GM12878 (cell line): ENCODE data around the gene CREB3. TPM values are rescaled to one million over a fixed set of nuclear protein-coding genes. Genes with fewer than 3 reads are reported as not detected.

Experiments
- ATAC-seq: fragments of 200-7000 bp; cut with Tn5 transposase; 3 replicates; pipeline ENCODE4 v1.9.1; 2020; ENCODE audit warnings: mild to moderate bottlenecking, moderate library complexity
- BruUV-seq: library from RNA; stranded (reverse); fragments of 400-500 nt; replicated peaks from 2 replicates; lab custom pipeline; 2021; lab: Mats Ljungman, UMichigan
- CTCF ChIA-PET: fragments of 300-600 bp; sonication (Branson Sonifier 250); formaldehyde crosslinking; extraction: SDS; loops from one replicate; lab custom pipeline; 2021; ENCODE audit warnings: inconsistent platforms; lab: Yijun Ruan, JAX
- POLR2A ChIA-PET: fragments of 350-600 bp; formaldehyde crosslinking; extraction: SDS; loops from one replicate; lab custom pipeline; 2021; ENCODE audit warnings: inconsistent platforms; lab: Charles Lee
- RAD21 ChIA-PET: fragments of 300-600 bp; sonication (Branson Sonifier 250); formaldehyde crosslinking; loops from one replicate; lab custom pipeline; 2023; ENCODE audit warnings: antibody characterized with exemption; ENCODE audit not compliant: unreplicated experiment; lab: Charles Lee
- SMC1A ChIA-PET: fragments of 300-600 bp; sonication (Branson Sonifier 250); formaldehyde crosslinking; loops from one replicate; lab custom pipeline; 2023; ENCODE audit not compliant: unreplicated experiment, uncharacterized antibody; lab: Charles Lee
- DNase-seq: peaks from one replicate; pipeline ENCODE4 v3.0.0-alpha.2; 2011; ENCODE audit warnings: low read depth, low spot score
- FAIRE-seq: peaks from 3 replicates; lab custom pipeline; 2011; peaks lifted over from hg19 to GRCh38; lab: Jason Lieb, UNC
- H2AFZ ChIP-seq: 2 replicates; pipeline ENCODE4 v1.6.0; 2011; ENCODE audit warnings: low read depth, low read length, control low read depth; ENCODE audit not compliant: control insufficient read depth
- H3K27ac ChIP-seq: 2 replicates; pipeline ENCODE4 v1.5.1; 2011; ENCODE audit warnings: control low read depth; ENCODE audit not compliant: control insufficient read depth, insufficient read depth
- H3K27me3 ChIP-seq, 2 experiments: replicated peaks in 1 of 2; 2 replicates each; pipeline versions ENCODE4 v1.6.0 to v1.6.1; 2011; ENCODE audit warnings: low read length in 1 of 2; ENCODE audit not compliant: control insufficient read depth in 2 of 2, insufficient read depth in 2 of 2
- H3K36me3 ChIP-seq, 2 experiments: 2 replicates each; pipeline ENCODE4 v1.5.1; 2011; ENCODE audit warnings: low read length in 1 of 2; ENCODE audit not compliant: control insufficient read depth in 2 of 2, insufficient read depth in 2 of 2
- H3K4me1 ChIP-seq: 2 replicates; pipeline ENCODE4 v1.6.1; 2011; ENCODE audit warnings: mild to moderate bottlenecking, low read length, moderate library complexity, mixed read lengths; ENCODE audit not compliant: control insufficient read depth, insufficient read depth
- H3K4me2 ChIP-seq: 2 replicates; pipeline ENCODE4 v1.6.0; 2011; ENCODE audit warnings: control low read depth; ENCODE audit not compliant: control insufficient read depth, insufficient read depth
- H3K4me3 ChIP-seq: fragments of 200-600 bp; sonication (generic); 2 replicates; pipeline ENCODE4 v1.5.1; 2016
- H3K79me2 ChIP-seq: 2 replicates; pipeline ENCODE4 v1.6.0; 2011; ENCODE audit warnings: low read length; ENCODE audit not compliant: control insufficient read depth, insufficient read depth
- H3K9ac ChIP-seq: 2 replicates; pipeline ENCODE4 v1.8.0; 2011; ENCODE audit warnings: low read length, control low read depth, mixed read lengths; ENCODE audit not compliant: control insufficient read depth, insufficient read depth
- H3K9me3 ChIP-seq: replicated peaks from 3 replicates; pipeline ENCODE4 v1.5.1; 2011; ENCODE audit warnings: mild to moderate bottlenecking, low read length; ENCODE audit not compliant: control insufficient read depth, insufficient read depth
- H4K20me1 ChIP-seq: 2 replicates; pipeline ENCODE4 v1.6.0; 2011; ENCODE audit not compliant: control insufficient read depth, insufficient read depth
- BACH1 ChIP-seq: fragments of 450-650 bp; IDR thresholded peaks from 2 replicates; pipeline ENCODE4 v1.6.1; 2017; ENCODE audit warnings: mild to moderate bottlenecking, borderline replicate concordance
- BHLHE40 ChIP-seq, 2 experiments: fragments of 450-650 bp in 1 of 2; IDR thresholded peaks; 2 replicates each; pipeline ENCODE4 v1.6.1; 2011 to 2017; ENCODE audit warnings: low read depth in 2 of 2, borderline replicate concordance in 1 of 2, improper control_type of control experiment in 1 of 2, low read length in 1 of 2, mild to moderate bottlenecking in 1 of 2
- CBX5 ChIP-seq: sonication (generic); IDR thresholded peaks from 2 replicates; pipeline ENCODE4 v1.6.1; 2016; ENCODE audit warnings: low read depth, moderate library complexity, mild to moderate bottlenecking, inconsistent platforms
- CEBPB ChIP-seq, 2 experiments: fragments of 150-350 bp in 1 of 2; IDR thresholded peaks; 2 replicates each; pipeline ENCODE4 v1.6.1; 2012 to 2014; ENCODE audit warnings: low read depth in 2 of 2, low read length in 2 of 2, borderline replicate concordance in 1 of 2, inconsistent platforms in 1 of 2
- CHD2 ChIP-seq: IDR thresholded peaks from 2 replicates; pipeline ENCODE4 v1.6.1; 2011; ENCODE audit warnings: low read depth, low read length, improper control_type of control experiment, borderline replicate concordance
- CREM ChIP-seq: IDR thresholded peaks from 2 replicates; pipeline ENCODE4 v1.6.1; 2014; ENCODE audit warnings: antibody characterized with exemption, low read depth
- EP300 ChIP-seq, 2 experiments: fragments of 150-350 bp in 1 of 2; IDR thresholded peaks; 2 replicates each; pipeline ENCODE4 v1.6.1; 2011 to 2012; ENCODE audit warnings: low read depth in 2 of 2, low read length in 2 of 2, borderline replicate concordance in 1 of 2, improper control_type of control experiment in 1 of 2, inconsistent platforms in 1 of 2; ENCODE audit not compliant: control insufficient read depth in 1 of 2
- HCFC1 ChIP-seq: fragments of 150-350 bp; IDR thresholded peaks from 2 replicates; pipeline ENCODE4 v1.6.1; 2014; ENCODE audit warnings: low read length
- HDGF ChIP-seq: fragments of 450-650 bp; IDR thresholded peaks from 2 replicates; pipeline ENCODE4 v1.6.1; 2016; ENCODE audit warnings: antibody characterized with exemption
- IRF4 ChIP-seq: IDR thresholded peaks from 2 replicates; pipeline ENCODE4 v1.6.1; 2011; ENCODE audit warnings: low read depth, low read length
- NBN ChIP-seq: fragments of 450-650 bp; IDR thresholded peaks from 2 replicates; pipeline ENCODE4 v1.6.1; 2016
- NFXL1 ChIP-seq: fragments of 450-650 bp; IDR thresholded peaks from 2 replicates; pipeline ENCODE4 v1.6.1; 2017; ENCODE audit warnings: antibody characterized with exemption, mild to moderate bottlenecking, borderline replicate concordance
- NFYA ChIP-seq: IDR thresholded peaks from 2 replicates; pipeline ENCODE4 v1.6.1; 2011; ENCODE audit warnings: low read depth, mild to moderate bottlenecking, low read length, improper control_type of control experiment, borderline replicate concordance
- RAD21 ChIP-seq: IDR thresholded peaks from 2 replicates; pipeline ENCODE4 v1.6.1; 2011; ENCODE audit warnings: mild to moderate bottlenecking, low read depth, low read length, moderate library complexity; ENCODE audit not compliant: insufficient read depth
- SPI1 ChIP-seq: IDR thresholded peaks from 2 replicates; pipeline ENCODE4 v1.6.1; 2011; ENCODE audit warnings: low read depth, mild to moderate bottlenecking, low read length, moderate library complexity, borderline replicate concordance; ENCODE audit not compliant: insufficient read depth
- ZNF217 ChIP-seq: fragments of 450-650 bp; IDR thresholded peaks from 2 replicates; pipeline ENCODE4 v1.6.1; 2017; ENCODE audit warnings: antibody characterized with exemption, mild to moderate bottlenecking
- ZNF274 ChIP-seq: IDR thresholded peaks from one replicate; pipeline ENCODE4 v1.8.0; 2011; ENCODE audit not compliant: insufficient read length, insufficient read depth
- WGBS: methylation state at CpG from one replicate; pipeline ENCODE4 v1.1.6; 2016; ENCODE audit warnings: low lambda C conversion rate; ENCODE audit not compliant: insufficient replicate concordance, insufficient coverage; ENCODE audit errors: missing lambda C conversion rate; 5-methylcytosine and 5-hydroxymethylcytosine counted together
- in situ Hi-C: fragments of 300-500 bp; cut with MboI; formaldehyde crosslinking; loops from 9 replicates; pipeline ENCODE4 v1.14.3; 2018; ENCODE audit warnings: mixed read lengths
- intact Hi-C: fragments of 100-400 bp; cut with micrococcal nuclease; formaldehyde crosslinking; loops from one replicate; pipeline ENCODE4 v1.14.2; 2022; ENCODE audit not compliant: unreplicated experiment
- polyA plus RNA-seq, 11 experiments: library from polyadenylated mRNA; depleted of rRNA in 4 of 11; unstranded in 6 of 11; stranded (reverse) in 5 of 11; fragments of >200 nt; fragmentation: Nextera tagmentation in 4 of 11; fragmentation: Illumina TruSeq in 1 of 11; extraction: Ambion mirVana in 4 of 11; extraction: Trizol in 1 of 11; gene quantifications; 1 replicate in 1 of 11; 2 replicates in 10 of 11; pipeline versions ENCODE4 v1.2.1 to v1.2.3, GENCODE V29; 2011 to 2016; ENCODE audit warnings: inconsistent platforms in 2 of 11, missing spikeins in 2 of 11, low read depth in 1 of 11
- total RNA-seq, 4 experiments: library from RNA; depleted of rRNA in 3 of 4; stranded (reverse); fragments of >200 nt in 3 of 4; fragmentation: Illumina TruSeq in 1 of 4; extraction: Trizol in 1 of 4; gene quantifications; 2 replicates each; pipeline versions ENCODE4 v1.2.1 to v1.2.3, GENCODE V29; 2013 to 2021
- TF ChIP-seq, protein P1 (sequence below): fragments of 450-650 bp; IDR thresholded peaks from 2 replicates; pipeline ENCODE4 v1.6.1; 2017; ENCODE audit warnings: low read depth, mild to moderate bottlenecking, moderate library complexity
- TF ChIP-seq, protein P2 (sequence below), 3 experiments: IDR thresholded peaks in 2 of 3; conservative IDR thresholded peaks in 1 of 3; 2 replicates each; pipeline ENCODE4 v1.5.1; 2011; ENCODE audit warnings: low read depth in 3 of 3, low read length in 3 of 3, mild to moderate bottlenecking in 3 of 3, control low read depth in 2 of 3, moderate library complexity in 2 of 3, inconsistent platforms in 1 of 3, mixed read lengths in 1 of 3; ENCODE audit not compliant: control insufficient read depth in 2 of 3, insufficient read depth in 1 of 3; ENCODE audit errors: extremely low read depth in 1 of 3

CREB3 gene
- total and polyA plus RNA-seq, 10 of the 15 experiments (the other 5 are each of a cell fraction or from before 2014, with no cell fraction given) = 9.8 to 38.9 (median 19.8) TPM

DNA sequence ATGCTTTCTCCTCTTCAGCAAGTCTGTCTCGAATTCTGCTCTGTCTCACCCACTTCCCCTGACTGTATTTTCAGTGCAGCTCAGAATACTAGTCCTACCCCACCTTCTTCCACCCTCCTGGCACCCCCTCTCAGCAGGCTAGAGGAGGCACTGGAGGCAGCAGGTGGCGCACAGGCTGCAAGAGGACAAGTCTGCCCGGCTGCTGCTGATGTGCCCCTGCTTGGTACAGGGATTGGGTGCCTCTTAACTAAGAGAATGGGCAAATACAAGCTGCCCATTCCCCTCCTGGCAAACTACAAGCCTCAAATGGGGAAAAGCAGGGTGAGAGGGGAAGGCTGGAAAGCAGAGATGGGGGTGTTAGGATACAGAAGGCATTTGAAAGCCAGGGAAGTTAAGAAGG, 5.5 kb upstream of the CREB3 start:
- Histone ChIP-seq H2AFZ (no peak overlapping the region), H3K27me3 (no peaks in the 10 kb centered on the region), H3K9me3 (no peaks in the 10 kb centered on the region), H3K4me1 (peaks cover 23% of the 10 kb centered on the region), H3K4me2 (peak overlapping the region; percentile 99), H3K9ac (peak overlapping the region; percentile 90; the same call in 1 of the 2 replicates), H3K36me3 (peaks cover 24 to 30% of the 10 kb centered on the region in 2 experiments), H3K79me2 (peaks cover 62% of the 10 kb centered on the region), H4K20me1 (no peaks in the 10 kb centered on the region), H3K4me3 (peak overlapping the region; percentile 93), H3K27ac (peak overlapping the region; percentile 92)
- FAIRE-seq = no peak
- POLR2A ChIA-PET = interaction anchor here (0.9 to 8.1 kb wide), 9 partner anchors 13 to 123 kb away, joined by 4 to 163 read pairs (median 10); partner anchors contain the start of genes ARHGEF39, CCDC107, GBA2 and HINT2
- WGBS = 7% methylated on average over 3 of the region's 3 CpGs
- RAD21 ChIA-PET = interaction anchor here (0.7 to 8.6 kb wide), 15 partner anchors 10 to 122 kb away, joined by 3 to 133 read pairs (median 15); partner anchors contain the start of genes ARHGEF39, CCDC107, CD72 and GBA2
- in situ Hi-C loops = loop anchor here (5.0 kb wide), 1 partner anchor 120 kb away; the partner anchor contains the start of gene TESK1
- CTCF ChIA-PET = interaction anchor here (0.6 to 9.5 kb wide), 34 partner anchors 8 to 173 kb away, joined by 3 to 183 read pairs (median 6); partner anchors contain the start of genes ARHGEF39, CCDC107, GBA2 and HINT2
- ATAC-seq = peak; percentile 80
- SMC1A ChIA-PET = interaction anchor here (0.8 to 8.0 kb wide), 21 partner anchors 11 to 123 kb away, joined by 3 to 145 read pairs (median 7); partner anchors contain the start of genes ARHGEF39, CCDC107, GBA2 and MSMP
- intact Hi-C loops = loop anchor here (10.0 kb wide), 1 partner anchor 652 kb away; the partner anchor contains the start of genes FANCG and VCP
- no peak for DNase-seq
- BruUV-seq = no TSS peak
- TF ChIP-seq ZNF274 = no peak
- no peak for TF ChIP-seq NFYA
- TF ChIP-seq, protein P1, sequence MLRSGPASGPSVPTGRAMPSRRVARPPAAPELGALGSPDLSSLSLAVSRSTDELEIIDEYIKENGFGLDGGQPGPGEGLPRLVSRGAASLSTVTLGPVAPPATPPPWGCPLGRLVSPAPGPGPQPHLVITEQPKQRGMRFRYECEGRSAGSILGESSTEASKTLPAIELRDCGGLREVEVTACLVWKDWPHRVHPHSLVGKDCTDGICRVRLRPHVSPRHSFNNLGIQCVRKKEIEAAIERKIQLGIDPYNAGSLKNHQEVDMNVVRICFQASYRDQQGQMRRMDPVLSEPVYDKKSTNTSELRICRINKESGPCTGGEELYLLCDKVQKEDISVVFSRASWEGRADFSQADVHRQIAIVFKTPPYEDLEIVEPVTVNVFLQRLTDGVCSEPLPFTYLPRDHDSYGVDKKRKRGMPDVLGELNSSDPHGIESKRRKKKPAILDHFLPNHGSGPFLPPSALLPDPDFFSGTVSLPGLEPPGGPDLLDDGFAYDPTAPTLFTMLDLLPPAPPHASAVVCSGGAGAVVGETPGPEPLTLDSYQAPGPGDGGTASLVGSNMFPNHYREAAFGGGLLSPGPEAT = no peak
- no peak for TF ChIP-seq EP300 (IDR thresholded peaks at IDR 0.05; ENCODE audit: borderline replicate concordance in 1 of 2, control insufficient read depth in 1 of 2, low read depth in 2 of 2, low read length in 2 of 2)
- TF ChIP-seq SPI1 = no peak
- TF ChIP-seq RAD21 = 0 out of 2 replicates have a peak, but pooled peaks have one; percentile 17
- TF ChIP-seq HCFC1 = no peak
- peak in 1 of 2 experiments; percentile 49; a peak in 1 of 4 replicates for TF ChIP-seq CEBPB (IDR thresholded peaks at IDR 0.05; ENCODE audit: borderline replicate concordance in 1 of 2, low read depth in 2 of 2, low read length in 2 of 2)
- TF ChIP-seq NFXL1 = no peak
- no peak for TF ChIP-seq CBX5
- TF ChIP-seq BHLHE40 (IDR thresholded peaks at IDR 0.05; ENCODE audit: borderline replicate concordance in 1 of 2, low read depth in 2 of 2, low read length in 1 of 2) = peak; percentile 30 to 41; a peak in 2 of 4 replicates
- 0 out of 2 replicates have a peak, but pooled peaks have one; percentile 32 for TF ChIP-seq CHD2
- peak; percentile 79 for TF ChIP-seq CREM
- TF ChIP-seq, protein P2, sequence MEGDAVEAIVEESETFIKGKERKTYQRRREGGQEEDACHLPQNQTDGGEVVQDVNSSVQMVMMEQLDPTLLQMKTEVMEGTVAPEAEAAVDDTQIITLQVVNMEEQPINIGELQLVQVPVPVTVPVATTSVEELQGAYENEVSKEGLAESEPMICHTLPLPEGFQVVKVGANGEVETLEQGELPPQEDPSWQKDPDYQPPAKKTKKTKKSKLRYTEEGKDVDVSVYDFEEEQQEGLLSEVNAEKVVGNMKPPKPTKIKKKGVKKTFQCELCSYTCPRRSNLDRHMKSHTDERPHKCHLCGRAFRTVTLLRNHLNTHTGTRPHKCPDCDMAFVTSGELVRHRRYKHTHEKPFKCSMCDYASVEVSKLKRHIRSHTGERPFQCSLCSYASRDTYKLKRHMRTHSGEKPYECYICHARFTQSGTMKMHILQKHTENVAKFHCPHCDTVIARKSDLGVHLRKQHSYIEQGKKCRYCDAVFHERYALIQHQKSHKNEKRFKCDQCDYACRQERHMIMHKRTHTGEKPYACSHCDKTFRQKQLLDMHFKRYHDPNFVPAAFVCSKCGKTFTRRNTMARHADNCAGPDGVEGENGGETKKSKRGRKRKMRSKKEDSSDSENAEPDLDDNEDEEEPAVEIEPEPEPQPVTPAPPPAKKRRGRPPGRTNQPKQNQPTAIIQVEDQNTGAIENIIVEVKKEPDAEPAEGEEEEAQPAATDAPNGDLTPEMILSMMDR (IDR thresholded peaks at IDR 0.05 in 2 of 3, conservative IDR thresholded peaks at IDR 0.05 in 1 of 3; ENCODE audit: control insufficient read depth in 2 of 3, extremely low read depth in 1 of 3, insufficient read depth in 1 of 3, low read depth in 3 of 3, low read length in 3 of 3) = peak; percentile 40 to 46 (median 42); a peak in 5 of 6 replicates
- TF ChIP-seq BACH1 = no peak
- TF ChIP-seq HDGF = peak; percentile 87
- TF ChIP-seq IRF4 = no peak
- TF ChIP-seq NBN = 0 out of 2 replicates have a peak, but pooled peaks have one; percentile 48
- no peak for TF ChIP-seq ZNF217
